ENCODE measurements around the gene DTNB. TPM values are rescaled to one million over a fixed set of nuclear protein-coding genes. Genes with fewer than 3 reads are reported as not detected.
"Not testable (repeated sequence)": the region's sequence is repeated elsewhere in the genome, so short reads cannot be mapped to it uniquely, and the experiment has no call there.

Gene DTNB
- total RNA-seq, 1 experiment from 2014 or later, result 26.3 TPM

DNA sequence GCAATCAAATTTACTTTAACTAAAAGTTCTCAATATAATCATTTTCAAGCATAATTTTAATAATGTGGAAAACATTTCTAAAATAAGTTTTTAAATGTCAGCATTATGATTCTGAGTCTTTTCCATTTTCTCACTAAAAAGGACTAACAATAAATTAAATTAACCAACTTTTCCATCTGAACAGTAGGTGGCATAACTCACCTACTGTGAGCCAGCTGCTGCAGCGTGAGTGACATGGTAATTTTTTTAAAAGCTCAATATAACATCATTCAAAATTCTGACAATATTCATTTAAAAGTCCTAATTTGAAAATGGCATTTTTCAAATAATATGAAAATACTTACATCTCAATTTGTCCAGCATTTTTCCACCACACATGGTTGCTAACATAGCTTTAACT, 66.5 kb downstream of the DTNB start:
- intact Hi-C loops (cut with micrococcal nuclease), result loop anchor here (1.0 to 5.0 kb wide), 6 partner anchors 57 to 540 kb away; partner anchors contain the start of gene DTNB
- H3K9me3 Mint-ChIP-seq (ENCODE audit: unreplicated experiment), result no peaks in the 10 kb centered on the region
- CTCF ChIA-PET, result interaction anchor here (0.6 to 6.8 kb wide), 43 partner anchors 8 to 552 kb away, joined by 3 to 204 read pairs (median 4); partner anchors contain the start of gene DTNB
- TF ChIP-seq, protein P1, sequence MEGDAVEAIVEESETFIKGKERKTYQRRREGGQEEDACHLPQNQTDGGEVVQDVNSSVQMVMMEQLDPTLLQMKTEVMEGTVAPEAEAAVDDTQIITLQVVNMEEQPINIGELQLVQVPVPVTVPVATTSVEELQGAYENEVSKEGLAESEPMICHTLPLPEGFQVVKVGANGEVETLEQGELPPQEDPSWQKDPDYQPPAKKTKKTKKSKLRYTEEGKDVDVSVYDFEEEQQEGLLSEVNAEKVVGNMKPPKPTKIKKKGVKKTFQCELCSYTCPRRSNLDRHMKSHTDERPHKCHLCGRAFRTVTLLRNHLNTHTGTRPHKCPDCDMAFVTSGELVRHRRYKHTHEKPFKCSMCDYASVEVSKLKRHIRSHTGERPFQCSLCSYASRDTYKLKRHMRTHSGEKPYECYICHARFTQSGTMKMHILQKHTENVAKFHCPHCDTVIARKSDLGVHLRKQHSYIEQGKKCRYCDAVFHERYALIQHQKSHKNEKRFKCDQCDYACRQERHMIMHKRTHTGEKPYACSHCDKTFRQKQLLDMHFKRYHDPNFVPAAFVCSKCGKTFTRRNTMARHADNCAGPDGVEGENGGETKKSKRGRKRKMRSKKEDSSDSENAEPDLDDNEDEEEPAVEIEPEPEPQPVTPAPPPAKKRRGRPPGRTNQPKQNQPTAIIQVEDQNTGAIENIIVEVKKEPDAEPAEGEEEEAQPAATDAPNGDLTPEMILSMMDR (IDR thresholded peaks at IDR 0.05; ENCODE audit: unreplicated experiment), result peak; percentile 71
- H3K4me3 Mint-ChIP-seq (ENCODE audit: unreplicated experiment), result no peak overlapping the region
- no peaks in the 10 kb centered on the region for H3K4me1 Mint-ChIP-seq (ENCODE audit: insufficient read depth, unreplicated experiment)
- H3K36me3 Mint-ChIP-seq (ENCODE audit: insufficient read depth, unreplicated experiment), result peaks cover 6% of the 10 kb centered on the region
- POLR2A ChIA-PET, result interaction anchor here (0.8 to 5.2 kb wide), 7 partner anchors 9 to 93 kb away, joined by 3 to 42 read pairs (median 20); partner anchors contain the start of gene DTNB
- no peaks in the 10 kb centered on the region for H3K27me3 Mint-ChIP-seq (ENCODE audit: insufficient read depth, unreplicated experiment)
- DNase-seq (ENCODE audit: unreplicated experiment), result peak; percentile 57
- BruUV-seq (replicated peaks), result no TSS peak
- no peak overlapping the region for H3K27ac Mint-ChIP-seq (ENCODE audit: low read depth, unreplicated experiment)

DNA sequence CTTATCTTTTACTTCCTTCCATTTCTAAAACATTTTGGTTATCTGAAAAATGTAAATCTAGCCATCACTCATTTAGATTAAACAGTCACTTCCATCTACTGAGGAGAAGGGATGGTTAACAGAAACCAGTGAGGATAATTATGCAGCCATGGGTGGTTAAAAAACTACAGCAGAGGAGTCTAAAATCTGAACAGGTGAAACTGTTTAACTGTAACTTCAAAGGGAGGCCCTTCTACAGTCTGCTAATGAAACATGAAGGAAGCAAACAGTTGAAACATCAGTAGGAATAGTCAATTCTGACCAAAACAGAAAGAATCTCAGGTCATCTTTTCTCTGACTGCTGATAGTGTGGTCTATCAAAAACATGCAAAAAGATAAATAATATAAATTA, 71.0 kb downstream of the DTNB start:
- Mint-ChIP-seq H3K36me3 (ENCODE audit: insufficient read depth, unreplicated experiment) (peaks cover 8% of the 10 kb centered on the region), H3K4me3 (ENCODE audit: unreplicated experiment) (no peak overlapping the region), H3K9me3 (ENCODE audit: unreplicated experiment) (no peaks in the 10 kb centered on the region), H3K27ac (ENCODE audit: low read depth, unreplicated experiment) (no peak overlapping the region), H3K4me1 (ENCODE audit: insufficient read depth, unreplicated experiment) (no peaks in the 10 kb centered on the region), H3K27me3 (ENCODE audit: insufficient read depth, unreplicated experiment) (no peaks in the 10 kb centered on the region)
- BruUV-seq (replicated peaks), result no TSS peak
- intact Hi-C loops (cut with micrococcal nuclease), result no loop called here
- POLR2A ChIA-PET, result no interaction called here
- DNase-seq (ENCODE audit: unreplicated experiment), result no peak
- TF ChIP-seq, protein P1 (IDR thresholded peaks at IDR 0.05; ENCODE audit: unreplicated experiment), result no peak
- CTCF ChIA-PET, result interaction anchor here (0.6 to 1.2 kb wide), 2 partner anchors 21 to 62 kb away, joined by 4 read pairs; no protein-coding TSS in a partner anchor

DNA sequence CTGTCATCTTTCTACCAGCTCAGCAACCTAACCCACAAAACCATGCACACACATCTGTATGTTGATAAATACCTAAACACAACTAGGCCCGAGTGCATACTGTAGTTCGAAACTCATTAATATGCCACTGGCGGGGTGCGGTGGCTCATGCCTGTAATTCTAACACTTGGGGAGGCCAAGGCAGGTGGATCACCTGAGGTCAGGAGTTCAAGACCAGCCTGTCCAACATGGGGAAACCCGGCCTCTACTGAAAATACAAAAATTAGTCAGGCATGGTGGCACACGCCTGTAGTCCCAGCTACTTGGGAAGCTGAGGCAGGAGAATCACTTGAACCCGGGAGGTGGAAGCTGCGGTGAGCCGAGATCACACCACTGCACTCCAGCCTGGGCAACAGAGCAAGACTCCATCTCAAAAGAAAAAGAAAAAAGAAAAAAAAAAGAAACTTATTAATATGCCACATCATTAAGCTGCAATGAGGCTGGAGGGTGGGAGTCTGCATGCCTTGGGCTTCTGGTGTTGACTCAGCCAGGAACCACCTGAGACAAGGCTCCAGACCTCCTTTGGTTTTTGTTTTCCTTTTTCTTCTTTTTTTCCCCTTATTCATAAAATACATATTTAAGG, 71.6 kb downstream of the DTNB start:
- H3K9me3 Mint-ChIP-seq (ENCODE audit: unreplicated experiment); POLR2A ChIA-PET; H3K27me3 Mint-ChIP-seq (ENCODE audit: insufficient read depth, unreplicated experiment); H3K4me3 Mint-ChIP-seq (ENCODE audit: unreplicated experiment); DNase-seq (ENCODE audit: unreplicated experiment); BruUV-seq (replicated peaks); H3K27ac Mint-ChIP-seq (ENCODE audit: low read depth, unreplicated experiment); H3K36me3 Mint-ChIP-seq (ENCODE audit: insufficient read depth, unreplicated experiment); intact Hi-C loops (cut with micrococcal nuclease); H3K4me1 Mint-ChIP-seq (ENCODE audit: insufficient read depth, unreplicated experiment): not testable (repeated sequence)
- CTCF ChIA-PET, result interaction anchor here (0.6 to 1.6 kb wide), 3 partner anchors 20 to 98 kb away, joined by 4 to 6 read pairs (median 4); no protein-coding TSS in a partner anchor

DNA sequence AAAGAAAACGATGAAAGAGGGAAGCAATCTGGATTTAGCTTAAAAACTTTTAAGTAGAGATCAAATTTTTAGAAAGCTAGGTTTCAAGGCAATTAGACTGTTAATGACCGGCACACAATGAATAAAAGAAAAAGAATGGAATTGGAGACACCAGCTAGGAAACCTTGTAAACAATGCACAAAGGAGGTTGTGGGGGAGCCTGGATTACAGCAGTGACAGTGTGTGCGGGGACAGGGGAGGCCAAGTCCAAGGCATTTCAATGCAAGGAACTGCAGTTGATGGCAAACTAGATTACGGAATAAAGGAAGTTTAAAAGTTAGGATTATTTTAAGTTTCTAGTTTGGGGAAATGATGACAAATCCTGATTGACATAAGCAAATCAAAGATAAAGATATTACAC, 74.5 kb downstream of the DTNB start:
- H3K36me3 Mint-ChIP-seq (ENCODE audit: insufficient read depth, unreplicated experiment), result peaks cover 8% of the 10 kb centered on the region
- POLR2A ChIA-PET, result interaction anchor here (0.8 to 1.5 kb wide), 2 partner anchors 9 to 60 kb away, joined by 3 to 4 read pairs; no protein-coding TSS in a partner anchor
- no peaks in the 10 kb centered on the region for H3K27me3 Mint-ChIP-seq (ENCODE audit: insufficient read depth, unreplicated experiment)
- no peak overlapping the region for H3K4me3 Mint-ChIP-seq (ENCODE audit: unreplicated experiment)
- TF ChIP-seq, protein P1 (IDR thresholded peaks at IDR 0.05; ENCODE audit: unreplicated experiment), result no peak
- BruUV-seq (replicated peaks), result no TSS peak
- H3K9me3 Mint-ChIP-seq (ENCODE audit: unreplicated experiment), result no peaks in the 10 kb centered on the region
- H3K4me1 Mint-ChIP-seq (ENCODE audit: insufficient read depth, unreplicated experiment), result no peaks in the 10 kb centered on the region
- intact Hi-C loops (cut with micrococcal nuclease), result no loop called here
- CTCF ChIA-PET, result interaction anchor here (0.6 to 3.4 kb wide), 6 partner anchors 9 to 237 kb away, joined by 3 to 25 read pairs (median 4); no protein-coding TSS in a partner anchor
- DNase-seq (ENCODE audit: unreplicated experiment), result no peak
- H3K27ac Mint-ChIP-seq (ENCODE audit: low read depth, unreplicated experiment), result peak overlapping the region; percentile 1
